GM23248 (cell line): Measurements from ENCODE around the gene YES1. TPM values are rescaled to one million over a fixed set of nuclear protein-coding genes. Genes with fewer than 3 reads are reported as not detected.

ENCODE experiments used
- DNase-seq: peaks from one replicate; pipeline ENCODE4 v3.0.0-alpha.2; 2015
- H2AFZ ChIP-seq: fragments of 200-600 bp; sonication (generic); 2 replicates; pipeline ENCODE4 v1.6.1; 2016; ENCODE audit warnings: antibody characterized with exemption
- H3F3A ChIP-seq: fragments of 200-600 bp; sonication (generic); 2 replicates; pipeline ENCODE4 v1.6.1; 2016; ENCODE audit warnings: mild to moderate bottlenecking, antibody characterized with exemption, mixed run types; ENCODE audit not compliant: insufficient read depth
- H3K27ac ChIP-seq: fragments of 200-600 bp; sonication (generic); 2 replicates; pipeline ENCODE4 v1.5.1; 2016; ENCODE audit warnings: mild to moderate bottlenecking
- H3K27me3 ChIP-seq: fragments of 200-600 bp; sonication (generic); replicated peaks from 2 replicates; pipeline ENCODE4 v1.6.1; 2016; ENCODE audit warnings: mild to moderate bottlenecking; ENCODE audit not compliant: insufficient read depth
- H3K36me3 ChIP-seq: fragments of 200-600 bp; sonication (generic); 2 replicates; pipeline ENCODE4 v1.6.1; 2016; ENCODE audit warnings: low read depth, mild to moderate bottlenecking
- H3K4me1 ChIP-seq: fragments of 200-600 bp; sonication (generic); 2 replicates; pipeline ENCODE4 v1.6.1; 2016; ENCODE audit warnings: mild to moderate bottlenecking; ENCODE audit not compliant: insufficient read depth
- H3K4me2 ChIP-seq: fragments of 200-600 bp; sonication (generic); one replicate; pipeline ENCODE4 v1.6.1; 2016; ENCODE audit warnings: mild to moderate bottlenecking; ENCODE audit not compliant: unreplicated experiment
- H3K4me3 ChIP-seq: fragments of 200-600 bp; sonication (generic); 2 replicates; pipeline ENCODE4 v1.5.1; 2016; ENCODE audit warnings: mild to moderate bottlenecking
- H3K79me2 ChIP-seq: fragments of 200-600 bp; sonication (generic); 2 replicates; pipeline ENCODE4 v1.6.1; 2016; ENCODE audit warnings: mild to moderate bottlenecking; ENCODE audit not compliant: insufficient read depth
- H3K9ac ChIP-seq: fragments of 200-600 bp; sonication (generic); 2 replicates; pipeline ENCODE4 v1.6.1; 2016; ENCODE audit warnings: mild to moderate bottlenecking
- H3K9me2 ChIP-seq: fragments of 200-600 bp; sonication (generic); 2 replicates; pipeline ENCODE4 v1.6.1; 2016; ENCODE audit warnings: mixed run types, mild to moderate bottlenecking, moderate library complexity; ENCODE audit not compliant: insufficient read depth
- H3K9me3 ChIP-seq: fragments of 200-600 bp; sonication (generic); one replicate; pipeline ENCODE4 v1.6.1; 2017; ENCODE audit warnings: low read depth
- H4K20me1 ChIP-seq: fragments of 200-600 bp; sonication (generic); 2 replicates; pipeline ENCODE4 v1.6.0; 2016; ENCODE audit not compliant: insufficient read depth
- EZH2 ChIP-seq: fragments of 200-600 bp; sonication (generic); IDR thresholded peaks from 2 replicates; pipeline ENCODE4 v1.6.1; 2018; ENCODE audit warnings: antibody characterized with exemption, mild to moderate bottlenecking; ENCODE audit not compliant: insufficient read depth, poor library complexity, severe bottlenecking
- EZH2phosphoT487 ChIP-seq: fragments of 200-600 bp; sonication (generic); IDR thresholded peaks from 2 replicates; pipeline ENCODE4 v1.6.1; 2018; ENCODE audit warnings: antibody characterized with exemption, moderate library complexity, mild to moderate bottlenecking, low read depth; ENCODE audit not compliant: insufficient read depth
- WGBS, 2 experiments: methylation state at CpG; one replicate each; pipeline ENCODE4 v1.1.6; 2015 to 2017; ENCODE audit warnings: low lambda C conversion rate in 2 of 2, low coverage in 1 of 2; ENCODE audit errors: missing lambda C conversion rate in 2 of 2; 5-methylcytosine and 5-hydroxymethylcytosine counted together
- in situ Hi-C: fragments of 300-500 bp; cut with MboI; formaldehyde crosslinking; loops from 2 replicates; pipeline ENCODE4 v1.15.0; 2020
- polyA plus RNA-seq: library from polyadenylated mRNA; unstranded; fragments of >200 nt; fragmentation: Nextera tagmentation; extraction: Ambion mirVana; gene quantifications from 2 replicates; pipeline ENCODE4 v1.2.1, GENCODE V29; 2016
- total RNA-seq: library from RNA; depleted of rRNA; stranded (reverse); fragments of >200 nt; shearing (Covaris generic); gene quantifications from 2 replicates; pipeline ENCODE4 v1.2.3, GENCODE V29; 2014

Gene YES1
- total and polyA plus RNA-seq, 2 experiments from 2014 or later = 23.6 to 89.9 TPM

DNA sequence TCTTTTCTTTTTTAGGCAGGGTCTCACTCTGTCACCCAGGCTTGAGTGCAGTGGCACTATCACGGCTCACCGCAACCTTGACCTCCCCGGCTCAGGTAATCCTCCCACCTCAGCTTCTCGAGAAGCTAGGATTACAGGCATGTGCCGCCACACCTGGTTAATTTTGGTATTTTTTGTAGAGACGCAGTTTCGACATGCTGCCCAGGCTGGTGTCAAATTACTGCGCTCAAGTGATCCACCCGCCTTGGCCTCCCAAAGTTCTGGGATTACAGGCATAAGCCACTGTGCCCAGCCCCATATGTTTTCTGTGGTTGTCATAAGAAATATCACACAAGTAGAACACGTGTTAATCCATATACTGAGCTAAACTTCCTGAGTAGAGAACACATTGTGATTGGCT lies 114.2 kb downstream of the YES1 start:
- Histone ChIP-seq H2AFZ (no peak overlapping the region), H3K9ac (no peak overlapping the region), H3K36me3 (no peaks in the 10 kb centered on the region), H4K20me1 (no peaks in the 10 kb centered on the region), H3K4me2 (no peak overlapping the region), H3K79me2 (peaks cover 5% of the 10 kb centered on the region; the same call in 1 of the 2 replicates), H3K9me2 (no peaks in the 10 kb centered on the region), H3K9me3 (no peaks in the 10 kb centered on the region), H3F3A (0 out of 2 replicates have a peak, but pooled peaks cover 3% of the 10 kb centered on the region), H3K4me3 (no peak overlapping the region), H3K4me1 (peaks cover 21% of the 10 kb centered on the region), H3K27ac (no peak overlapping the region), H3K27me3 (no peaks in the 10 kb centered on the region)
- in situ Hi-C loops = no loop called here
- 88 to 93% methylated on average over 10 of the region's 10 CpGs for WGBS, 2 experiments
- no peak for DNase-seq
- TF ChIP-seq EZH2 (no peak), EZH2phosphoT487 (no peak)

DNA sequence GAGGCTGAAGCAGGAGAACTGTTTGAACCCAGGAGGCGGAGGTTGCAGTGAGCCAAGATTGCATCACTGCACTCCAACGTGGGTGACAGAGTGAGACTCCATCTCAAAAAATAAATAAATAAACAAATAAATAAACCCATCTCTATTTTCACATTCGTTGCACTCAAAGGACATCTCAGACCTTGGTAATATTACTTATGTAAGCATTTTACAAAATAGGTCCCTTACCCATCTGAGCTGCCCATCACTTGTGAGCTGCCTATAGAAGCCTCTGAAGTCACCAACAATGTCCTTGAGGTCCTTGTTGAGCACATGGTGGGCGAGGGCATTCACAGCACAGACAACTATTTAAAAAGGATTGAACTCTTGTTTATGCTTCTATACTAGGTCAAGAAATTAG lies 115.0 kb downstream of the YES1 start:
- H3K27me3 ChIP-seq = no peaks in the 10 kb centered on the region
- H2AFZ ChIP-seq = no peak overlapping the region
- no peaks in the 10 kb centered on the region for H3K9me3 ChIP-seq
- no peak overlapping the region for H3K27ac ChIP-seq
- peaks cover 5% of the 10 kb centered on the region; the same call in 1 of the 2 replicates for H3K79me2 ChIP-seq
- TF ChIP-seq EZH2phosphoT487 (no peak), EZH2 (no peak)
- H3F3A ChIP-seq = no peaks in the 10 kb centered on the region
- no peaks in the 10 kb centered on the region for H3K9me2 ChIP-seq
- H4K20me1 ChIP-seq = no peaks in the 10 kb centered on the region
- no peak overlapping the region for H3K4me2 ChIP-seq
- no peaks in the 10 kb centered on the region for H3K36me3 ChIP-seq
- H3K4me1 ChIP-seq = peaks cover 13% of the 10 kb centered on the region
- no peak for DNase-seq
- no peak overlapping the region for H3K4me3 ChIP-seq
- in situ Hi-C loops = no loop called here
- no peak overlapping the region for H3K9ac ChIP-seq
- WGBS, 2 experiments = 96 to 97% methylated on average over 4 of the region's 4 CpGs

DNA sequence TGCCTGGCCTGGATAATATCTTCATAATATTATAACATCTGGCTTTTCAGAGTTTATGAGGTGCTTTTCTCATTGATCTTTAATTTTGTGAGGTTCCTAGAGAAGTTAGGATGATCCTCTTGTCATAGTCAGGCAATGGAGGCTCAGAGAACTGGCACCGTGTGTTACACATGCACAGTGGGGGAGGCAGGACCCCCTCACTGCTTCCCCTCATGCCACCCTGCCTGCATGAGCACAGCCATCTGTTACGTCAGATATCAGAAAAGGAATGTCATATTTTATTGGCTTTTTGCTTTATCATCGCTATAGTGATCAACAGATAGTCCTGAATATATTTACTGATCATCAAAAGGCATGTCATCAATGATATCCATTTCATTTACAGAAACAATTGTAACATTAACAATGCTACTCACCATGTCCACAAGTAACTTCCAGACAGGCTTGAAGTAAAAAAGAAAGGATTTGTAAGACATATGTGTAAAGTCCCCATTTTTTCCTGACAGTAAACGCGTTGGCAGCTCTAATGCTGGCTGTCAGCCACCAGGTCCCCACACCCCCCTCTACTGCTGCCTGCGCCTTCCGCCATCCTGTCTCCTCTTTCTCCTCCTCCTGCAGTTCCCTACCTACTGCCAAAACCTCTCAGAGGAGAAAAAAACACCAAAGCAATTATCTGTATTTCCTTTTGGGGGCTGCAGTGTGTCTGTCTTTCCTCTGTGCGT lies 118.4 kb downstream of the YES1 start:
- H3K4me2 ChIP-seq = no peak overlapping the region
- H3K27ac ChIP-seq = no peak overlapping the region
- 80 to 81% methylated on average over 8 of the region's 8 CpGs for WGBS, 2 experiments
- H2AFZ ChIP-seq = no peak overlapping the region
- H3K4me3 ChIP-seq = no peak overlapping the region
- no peaks in the 10 kb centered on the region for H4K20me1 ChIP-seq
- H3K4me1 ChIP-seq = no peaks in the 10 kb centered on the region
- no peak overlapping the region for H3K9ac ChIP-seq
- H3K27me3 ChIP-seq = no peaks in the 10 kb centered on the region
- no peaks in the 10 kb centered on the region for H3F3A ChIP-seq
- no peaks in the 10 kb centered on the region for H3K9me2 ChIP-seq
- no peaks in the 10 kb centered on the region for H3K9me3 ChIP-seq
- in situ Hi-C loops = no loop called here
- no peak for DNase-seq
- no peak for TF ChIP-seq EZH2phosphoT487
- TF ChIP-seq EZH2 = no peak
- H3K36me3 ChIP-seq = 0 out of 2 replicates have a peak, but pooled peaks cover 5% of the 10 kb centered on the region
- H3K79me2 ChIP-seq = no peaks in the 10 kb centered on the region

DNA sequence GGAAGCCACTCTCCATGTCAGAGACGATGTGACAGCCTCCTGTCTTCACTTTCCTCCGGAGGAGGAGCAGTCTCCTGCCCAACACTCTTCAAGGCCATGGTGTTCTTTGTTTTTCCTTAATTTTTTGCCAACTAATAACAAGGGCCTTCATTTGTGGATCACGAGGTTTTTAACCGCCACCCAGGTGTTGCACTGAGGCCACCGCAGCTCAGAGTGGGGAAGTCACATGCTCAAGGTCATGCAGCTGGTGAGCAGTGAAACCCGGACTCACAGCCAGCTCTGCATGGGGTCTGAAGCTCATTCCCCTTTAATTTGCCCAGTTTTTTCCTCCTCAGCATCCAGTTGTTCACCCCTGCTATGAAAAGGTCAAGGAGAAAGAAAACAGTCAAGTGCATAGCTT lies 119.2 kb downstream of the YES1 start:
- Histone ChIP-seq H3K9me3 (no peaks in the 10 kb centered on the region), H3K9me2 (no peaks in the 10 kb centered on the region), H2AFZ (no peak overlapping the region), H3K79me2 (no peaks in the 10 kb centered on the region), H3K27me3 (no peaks in the 10 kb centered on the region), H3K27ac (no peak overlapping the region), H3K9ac (no peak overlapping the region), H3K4me3 (no peak overlapping the region), H4K20me1 (no peaks in the 10 kb centered on the region), H3K4me1 (no peaks in the 10 kb centered on the region), H3F3A (no peaks in the 10 kb centered on the region), H3K36me3 (0 out of 2 replicates have a peak, but pooled peaks cover 5% of the 10 kb centered on the region), H3K4me2 (no peak overlapping the region)
- 83 to 89% methylated on average over 6 of the region's 6 CpGs for WGBS, 2 experiments
- no peak for DNase-seq
- TF ChIP-seq EZH2phosphoT487 (no peak), EZH2 (no peak)
- in situ Hi-C loops = no loop called here
